ENCODE measurements around the gene MXI1.

- no peak for TF ChIP-seq ARNTL (CRISPR knock-in tag; IDR thresholded peaks at IDR 0.05; ENCODE audit: borderline replicate concordance, low read depth)
- TF ChIP-seq OSR1 (CRISPR knock-in tag; IDR thresholded peaks at IDR 0.05): no peak
- TF ChIP-seq TOX (CRISPR knock-in tag; IDR thresholded peaks at IDR 0.05; ENCODE audit: borderline replicate concordance): no peak
- TF ChIP-seq CSRNP3 (CRISPR knock-in tag; IDR thresholded peaks at IDR 0.05): no peak
- TF ChIP-seq TCF4 (CRISPR knock-in tag; IDR thresholded peaks at IDR 0.05; ENCODE audit: borderline replicate concordance): no peak
- TF ChIP-seq CSDC2 (CRISPR knock-in tag; IDR thresholded peaks at IDR 0.05): no peak
- TF ChIP-seq PATZ1 (CRISPR knock-in tag; IDR thresholded peaks at IDR 0.05; ENCODE audit: borderline replicate concordance): no peak
These were observed 120.0 kb downstream of the MXI1 start for GRCh38 chr10:110327262-110327914.
